Measurements from ENCODE around the gene STK11IP.
A peak's percentile ranks its signal among the peaks of the same experiment; 100 is the strongest.

STK11IP gene

GRCh38 chr2:219571311-219572236 lies 26.1 kb upstream of the STK11IP start, which contains the start of gene OBSL1:
TSS of gene OBSL1 (minus strand) at chr2:219571539. CDS start at chr2:219571232, 307 bp downstream.
- DNase-seq (ENCODE audit: low spot score), result peak; percentile 51

GRCh38 chr2:219572237-219573001 lies 25.2 kb upstream of the STK11IP start, which contains the start of gene INHA:
TSS of gene INHA (plus strand) at chr2:219572310. CDS start at chr2:219572375, 65 bp downstream.
- no peak for TF ChIP-seq CTCF (IDR thresholded peaks at IDR 0.05; ENCODE audit: extremely low read depth, missing control alignments)
- peak; percentile 15 for DNase-seq (ENCODE audit: low spot score)

More at GRCh38 chr2:219571311-219572236, 26.1 kb upstream of the STK11IP start, which contains the start of gene OBSL1:
- no peak for TF ChIP-seq CTCF (IDR thresholded peaks at IDR 0.05; ENCODE audit: extremely low read depth, missing control alignments)

GRCh38 chr2:219573166-219573565 lies 24.5 kb upstream of the STK11IP start:
- no peak for DNase-seq (ENCODE audit: low spot score)
- TF ChIP-seq CTCF (IDR thresholded peaks at IDR 0.05; ENCODE audit: extremely low read depth, missing control alignments), result no peak

- DNase-seq (ENCODE audit: low spot score), result no peak
- TF ChIP-seq CTCF (IDR thresholded peaks at IDR 0.05; ENCODE audit: extremely low read depth, missing control alignments), result no peak
Measured at GRCh38 chr2:219574484-219575311, 23.0 kb upstream of the STK11IP start.

GRCh38 chr2:219575566-219576504 lies 21.8 kb upstream of the STK11IP start:
- TF ChIP-seq CTCF (IDR thresholded peaks at IDR 0.05; ENCODE audit: extremely low read depth, missing control alignments), result no peak
- DNase-seq (ENCODE audit: low spot score), result no peak

All from GM20000 (cell line).